SK-MEL-5 (cell line): ENCODE results near the gene PTGER1. TPM values are rescaled to one million over a fixed set of nuclear protein-coding genes. Genes with fewer than 3 reads are reported as not detected.
"Not testable (repeated sequence)": the region's sequence is repeated elsewhere in the genome, so short reads cannot be mapped to it uniquely, and the experiment has no call there.

Experiments
- DNase-seq: peaks from one replicate; pipeline ENCODE4 v3.0.0-alpha.2; 2016; ENCODE audit warnings: low read depth, low spot score
- in situ Hi-C: cut with HindIII; loops from 2 replicates; pipeline ENCODE4 v1.10.0; 2016; ENCODE audit warnings: low sequenced_read_pairs, high pct_unique_total_duplicates, low pct_unique_long_range_greater_than_20kb
- total RNA-seq: library from RNA; depleted of rRNA; stranded (reverse); fragments of >200 nt; shearing (Covaris generic); gene quantifications from 2 replicates; pipeline ENCODE4 v1.2.3, GENCODE V29; 2014

Gene PTGER1
- total RNA-seq, 1 experiment from 2014 or later = not detected

DNA sequence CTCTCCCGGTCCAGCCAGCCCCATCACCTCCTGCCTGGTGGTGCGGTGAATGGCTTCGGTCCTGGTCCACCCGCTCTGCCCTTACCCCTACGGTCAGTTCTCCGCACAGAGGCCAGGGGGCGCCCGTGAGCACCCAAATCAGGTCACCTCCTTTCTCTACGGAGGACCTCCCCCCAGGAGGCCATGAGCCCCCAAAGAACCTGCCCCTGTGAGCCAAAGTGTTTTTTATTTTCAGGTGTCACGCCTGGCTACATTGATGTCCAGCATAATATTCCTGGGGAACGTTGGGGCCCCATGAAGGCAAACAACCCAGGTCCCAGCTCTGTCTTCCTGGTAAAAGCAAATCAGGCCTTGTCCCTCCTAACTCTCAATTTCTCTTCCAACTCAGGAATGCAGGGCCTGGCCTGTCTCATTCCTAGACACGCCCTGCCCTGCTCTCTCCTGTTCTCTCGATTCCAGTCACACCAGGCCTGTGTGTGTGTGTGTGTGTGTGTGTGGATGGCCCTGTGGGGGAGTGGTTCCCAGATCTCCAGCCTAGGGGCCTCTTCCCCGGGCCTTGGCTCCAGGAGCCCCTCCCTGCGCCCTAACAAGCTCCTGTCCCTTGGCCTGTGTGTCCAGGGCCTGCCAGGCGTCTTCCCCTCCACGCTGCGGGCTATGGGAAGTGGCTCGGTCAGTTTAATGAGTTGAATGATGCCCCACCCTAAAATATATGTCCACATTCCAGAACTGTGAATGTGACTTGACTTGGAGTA, 30.5 kb upstream of the PTGER1 start:
- in situ Hi-C loops = no loop called here
- peak; percentile 63 for DNase-seq

- in situ Hi-C loops, DNase-seq: not testable (repeated sequence)
These were observed 29.4 kb upstream of the PTGER1 start for GRCh38 chr19:14504575-14504974.

DNA sequence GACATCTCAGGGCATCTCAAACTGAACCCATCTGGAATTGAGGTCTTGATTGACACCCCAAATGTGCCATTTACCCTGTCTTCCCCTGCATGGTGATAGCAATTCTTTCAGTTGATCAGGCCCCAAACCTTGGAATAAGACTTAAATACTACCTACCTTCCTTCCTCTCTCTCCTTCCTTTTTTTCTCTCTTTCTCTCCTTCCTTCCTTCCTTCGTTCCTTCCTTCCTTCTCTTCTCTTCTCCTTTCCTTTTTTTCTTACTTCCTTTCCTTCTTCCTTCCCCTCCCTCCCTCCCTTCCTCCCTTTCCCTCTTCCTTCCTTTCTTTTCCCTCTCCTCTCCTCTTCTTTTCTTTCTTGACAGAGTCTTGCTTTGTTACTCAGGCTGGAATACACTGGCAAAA, 28.1 kb upstream of the PTGER1 start:
- DNase-seq = no peak
- in situ Hi-C loops = no loop called here

GRCh38 chr19:14502334-14503092, 27.4 kb upstream of the PTGER1 start:
- no peak for DNase-seq
- in situ Hi-C loops = no loop called here

- DNase-seq = peak; percentile 50
- in situ Hi-C loops = no loop called here
These were observed 22.2 kb upstream of the PTGER1 start for GRCh38 chr19:14497228-14497921.

GRCh38 chr19:14496834-14497227, 21.7 kb upstream of the PTGER1 start:
- DNase-seq = no peak
- in situ Hi-C loops = no loop called here

GRCh38 chr19:14496029-14496833, 21.1 kb upstream of the PTGER1 start, which contains the start of gene GIPC1:
TSS of gene GIPC1 (minus strand) at chr19:14496127. CDS start at chr19:14482976, 13,151 bp downstream.
- in situ Hi-C loops = no loop called here
- peak; percentile 96 for DNase-seq

DNA sequence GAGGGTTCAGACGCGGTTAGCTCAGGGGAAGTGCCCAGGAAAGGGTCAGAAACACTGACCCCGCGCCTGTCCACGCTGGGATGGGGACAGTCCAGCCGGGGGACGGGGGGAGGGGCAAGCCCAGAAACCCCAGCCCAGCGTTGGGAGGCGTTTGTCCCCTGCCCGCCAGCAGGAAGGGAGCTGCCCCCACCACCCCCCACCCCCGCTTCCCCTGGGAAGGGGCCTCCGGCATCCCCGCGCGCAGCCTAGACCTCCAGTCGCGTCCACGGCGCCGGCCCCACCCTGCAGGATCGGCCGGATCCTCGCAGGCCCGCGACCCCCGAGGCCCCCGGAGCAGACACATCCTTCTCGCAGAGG, 20.5 kb upstream of the PTGER1 start:
- in situ Hi-C loops = no loop called here

DNA sequence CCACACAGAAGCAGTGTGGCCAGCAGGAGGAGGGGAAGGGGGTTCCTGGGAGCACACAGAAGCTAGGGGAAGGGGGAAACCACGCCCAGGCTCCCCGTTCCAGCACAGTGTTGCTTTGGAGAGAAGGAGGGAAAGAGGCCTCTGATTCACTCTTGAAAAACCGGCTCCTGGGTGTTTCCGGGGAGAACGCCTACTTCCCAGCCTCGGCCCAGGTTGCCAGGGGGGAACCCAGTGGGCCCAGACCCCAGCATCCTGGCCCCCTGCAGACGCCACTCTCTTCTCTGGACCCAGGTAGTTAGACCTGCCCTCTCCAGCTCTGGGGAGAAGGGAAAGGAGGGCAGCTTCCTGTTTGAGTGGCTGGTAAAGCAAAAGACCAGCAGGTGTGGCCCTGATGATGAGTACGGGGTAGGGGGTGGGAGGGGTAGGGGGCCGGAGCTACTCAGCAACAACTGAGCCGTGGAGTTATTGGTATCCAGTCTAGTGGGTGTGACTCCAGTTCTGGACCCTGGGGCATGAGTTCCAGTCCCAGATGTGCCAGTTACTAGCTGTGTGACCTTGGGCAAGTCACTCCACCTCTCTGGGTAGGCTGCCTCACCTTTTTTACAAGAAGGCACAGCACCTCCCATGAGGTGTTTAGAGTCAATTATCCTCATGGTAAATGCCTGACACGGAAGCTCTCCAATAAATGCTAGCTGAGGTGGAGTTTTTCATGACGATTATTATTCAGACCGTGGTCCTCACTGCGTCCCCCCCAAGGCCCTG, 19.9 kb upstream of the PTGER1 start:
- no peak for DNase-seq
- in situ Hi-C loops = no loop called here

More for the DNA sequence above, 20.5 kb upstream of the PTGER1 start:
- DNase-seq = no peak

- no peak for DNase-seq
- in situ Hi-C loops = no loop called here
These were observed 19.3 kb upstream of the PTGER1 start for GRCh38 chr19:14494411-14494810.

DNA sequence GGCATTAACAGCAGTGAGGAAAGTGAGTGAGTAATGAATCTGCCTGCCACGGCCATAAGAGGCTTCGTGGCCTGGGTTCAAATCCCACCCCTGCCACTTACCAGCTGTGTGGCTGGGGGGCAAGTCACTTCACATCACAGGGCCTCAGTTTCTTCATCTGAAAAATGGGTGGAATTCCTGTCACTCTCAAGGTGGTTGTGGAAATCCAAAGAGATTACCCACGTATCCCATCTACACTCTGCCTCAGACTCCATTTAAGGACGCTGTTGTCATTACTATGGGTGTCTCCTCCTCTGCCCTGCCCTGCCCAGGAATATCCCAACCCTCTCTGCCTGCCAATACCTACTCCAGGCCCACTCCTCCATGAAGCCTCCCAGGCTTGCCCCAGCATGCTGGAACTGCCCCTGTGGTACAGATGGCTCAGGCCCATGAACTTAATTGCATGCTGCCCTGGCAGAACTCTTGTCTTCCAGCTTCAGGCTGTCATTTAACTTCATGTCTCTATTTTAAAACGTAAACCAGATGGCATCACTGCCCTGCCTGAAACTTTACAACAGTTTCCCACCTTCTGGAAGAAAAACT, 17.7 kb upstream of the PTGER1 start:
- in situ Hi-C loops = no loop called here
- DNase-seq = no peak

DNA sequence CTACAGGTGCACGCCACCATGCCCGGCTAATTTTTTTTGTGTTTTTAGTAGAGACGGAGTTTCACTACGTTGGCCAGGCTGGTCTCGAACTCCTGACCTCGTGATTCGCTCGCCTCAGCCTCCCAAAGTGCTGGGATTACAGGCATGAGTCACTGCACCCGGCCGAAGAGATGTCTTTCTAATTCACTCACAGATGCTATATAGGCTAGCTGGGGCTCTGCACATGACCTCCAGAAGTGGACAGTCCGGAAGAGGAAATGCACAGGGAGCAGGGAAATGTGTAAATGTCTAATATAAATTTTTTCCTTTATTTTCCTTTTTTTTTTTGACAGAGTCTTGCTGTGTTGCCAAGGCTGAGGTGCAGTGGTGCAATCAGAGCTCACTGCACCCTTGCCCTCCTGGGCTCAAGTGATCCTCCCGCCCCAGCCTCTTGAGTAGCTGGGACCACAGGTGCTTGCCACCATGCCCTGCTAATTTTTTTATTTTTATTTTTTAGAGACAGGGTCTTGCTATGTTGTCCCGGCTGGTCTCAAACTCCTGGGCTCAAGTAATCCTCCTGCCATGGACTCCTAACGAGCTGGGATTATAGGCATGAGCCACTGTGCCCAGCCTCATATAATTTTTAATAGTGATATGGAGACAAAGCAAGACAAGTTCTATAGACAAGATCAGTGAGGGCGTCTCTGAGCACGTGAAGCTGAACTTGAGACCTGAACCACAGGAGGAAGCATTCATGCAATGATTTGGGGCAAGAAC, 12.4 kb upstream of the PTGER1 start:
- in situ Hi-C loops = no loop called here
- DNase-seq = no peak

GRCh38 chr19:14482172-14482941, 7.2 kb upstream of the PTGER1 start:
- DNase-seq = no peak
- in situ Hi-C loops = no loop called here

DNA sequence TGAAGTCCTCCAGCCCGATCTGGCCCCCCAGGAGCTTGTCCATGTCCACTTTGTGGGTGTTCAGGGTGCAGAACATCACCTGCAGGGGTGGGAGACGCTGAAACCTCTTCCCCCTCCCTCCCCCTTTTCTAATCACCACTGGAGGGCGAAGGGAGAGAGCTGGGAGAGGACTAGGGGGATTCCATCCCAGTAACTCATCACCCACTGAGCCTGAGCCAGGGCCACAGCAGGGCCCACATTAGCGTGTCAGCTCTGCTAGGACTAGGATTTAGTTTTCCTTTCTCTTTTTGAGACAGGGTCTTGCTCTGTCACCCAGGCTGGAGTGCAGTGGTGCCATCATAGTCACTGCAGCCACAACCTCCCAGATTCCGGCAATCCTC, 5.5 kb upstream of the PTGER1 start:
- in situ Hi-C loops = no loop called here
- no peak for DNase-seq

GRCh38 chr19:14479975-14480699, 5.0 kb upstream of the PTGER1 start:
- peak; percentile 38 for DNase-seq
- in situ Hi-C loops = no loop called here
